Fibroblast of peridontal ligament (primary cell): Measurements from ENCODE around the gene FOXD4L1.
"Not testable (repeated sequence)": the region's sequence is repeated elsewhere in the genome, so short reads cannot be mapped to it uniquely, and the experiment has no call there.

Experiments
- DNase-seq: peaks from one replicate; pipeline ENCODE4 v3.0.0-alpha.2; 2010; ENCODE audit errors: extremely low read depth

Gene FOXD4L1

GRCh38 chr2:113498365-113498764 is at the start of gene FOXD4L1:
TSS of gene FOXD4L1 (plus strand) at chr2:113498665. CDS start at chr2:113499257, 592 bp downstream.
- not testable (repeated sequence) for DNase-seq

GRCh38 chr2:113465770-113466169 is 32.7 kb upstream of the FOXD4L1 start:
- not testable (repeated sequence) for DNase-seq

- DNase-seq, result not testable (repeated sequence)
Measured at GRCh38 chr2:113476688-113477368, 21.6 kb upstream of the FOXD4L1 start.

- not testable (repeated sequence) for DNase-seq
Measured at GRCh38 chr2:113496527-113496926, 1.9 kb upstream of the FOXD4L1 start.

GRCh38 chr2:113499019-113499885 is 787 bp downstream of the FOXD4L1 start:
- not testable (repeated sequence) for DNase-seq

- DNase-seq, result not testable (repeated sequence)
Measured at GRCh38 chr2:113499886-113500722, 1.6 kb downstream of the FOXD4L1 start.

GRCh38 chr2:113500723-113501038 is 2.2 kb downstream of the FOXD4L1 start:
- DNase-seq, result not testable (repeated sequence)

GRCh38 chr2:113502216-113503093 is 4.0 kb downstream of the FOXD4L1 start:
- DNase-seq, result not testable (repeated sequence)

- DNase-seq, result not testable (repeated sequence)
Measured at GRCh38 chr2:113503094-113504042, 4.9 kb downstream of the FOXD4L1 start.

GRCh38 chr2:113504081-113504480 is 5.6 kb downstream of the FOXD4L1 start:
- DNase-seq, result not testable (repeated sequence)

GRCh38 chr2:113507394-113508140 is 9.1 kb downstream of the FOXD4L1 start:
- not testable (repeated sequence) for DNase-seq

GRCh38 chr2:113508187-113508586 is 9.7 kb downstream of the FOXD4L1 start:
- DNase-seq, result not testable (repeated sequence)

- not testable (repeated sequence) for DNase-seq
Measured at GRCh38 chr2:113510913-113511312, 12.4 kb downstream of the FOXD4L1 start.

GRCh38 chr2:113511859-113512258 is 13.4 kb downstream of the FOXD4L1 start:
- DNase-seq, result not testable (repeated sequence)

- DNase-seq, result not testable (repeated sequence)
Measured at GRCh38 chr2:113515457-113515856, 17.0 kb downstream of the FOXD4L1 start.

GRCh38 chr2:113515995-113516394 is 17.5 kb downstream of the FOXD4L1 start:
- not testable (repeated sequence) for DNase-seq

- not testable (repeated sequence) for DNase-seq
Measured at GRCh38 chr2:113517025-113517424, 18.6 kb downstream of the FOXD4L1 start.

GRCh38 chr2:113520837-113521236 is 22.4 kb downstream of the FOXD4L1 start:
- not testable (repeated sequence) for DNase-seq

GRCh38 chr2:113521492-113521891 is 23.0 kb downstream of the FOXD4L1 start:
- DNase-seq, result not testable (repeated sequence)
